Measurements from ENCODE around the gene ELAC2.

DNA sequence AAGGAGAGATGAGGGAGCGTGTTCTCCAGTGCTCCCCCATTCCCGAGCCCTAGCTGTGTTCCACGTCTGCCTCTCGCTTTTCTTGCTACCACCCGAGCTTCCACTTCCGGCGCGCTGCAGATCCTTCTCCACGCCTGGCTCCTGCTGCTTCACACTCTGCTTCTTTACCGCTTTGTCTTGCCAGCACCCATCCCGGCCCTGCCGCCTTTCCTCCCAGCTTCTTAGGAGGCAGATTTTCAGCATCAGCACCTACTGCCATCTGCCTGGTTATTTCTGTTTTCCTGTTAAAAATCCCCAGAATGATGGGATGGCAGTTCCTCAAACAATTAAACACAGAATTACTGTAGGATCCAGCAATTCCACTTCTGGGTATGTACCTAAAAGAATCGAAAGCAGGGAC is 64.7 kb downstream of the ELAC2 start:
- TF ChIP-seq, protein P1, sequence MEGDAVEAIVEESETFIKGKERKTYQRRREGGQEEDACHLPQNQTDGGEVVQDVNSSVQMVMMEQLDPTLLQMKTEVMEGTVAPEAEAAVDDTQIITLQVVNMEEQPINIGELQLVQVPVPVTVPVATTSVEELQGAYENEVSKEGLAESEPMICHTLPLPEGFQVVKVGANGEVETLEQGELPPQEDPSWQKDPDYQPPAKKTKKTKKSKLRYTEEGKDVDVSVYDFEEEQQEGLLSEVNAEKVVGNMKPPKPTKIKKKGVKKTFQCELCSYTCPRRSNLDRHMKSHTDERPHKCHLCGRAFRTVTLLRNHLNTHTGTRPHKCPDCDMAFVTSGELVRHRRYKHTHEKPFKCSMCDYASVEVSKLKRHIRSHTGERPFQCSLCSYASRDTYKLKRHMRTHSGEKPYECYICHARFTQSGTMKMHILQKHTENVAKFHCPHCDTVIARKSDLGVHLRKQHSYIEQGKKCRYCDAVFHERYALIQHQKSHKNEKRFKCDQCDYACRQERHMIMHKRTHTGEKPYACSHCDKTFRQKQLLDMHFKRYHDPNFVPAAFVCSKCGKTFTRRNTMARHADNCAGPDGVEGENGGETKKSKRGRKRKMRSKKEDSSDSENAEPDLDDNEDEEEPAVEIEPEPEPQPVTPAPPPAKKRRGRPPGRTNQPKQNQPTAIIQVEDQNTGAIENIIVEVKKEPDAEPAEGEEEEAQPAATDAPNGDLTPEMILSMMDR (IDR thresholded peaks at IDR 0.05), result no peak
- no peak for TF ChIP-seq POLR2AphosphoS5 (IDR thresholded peaks at IDR 0.05)
- no peak for TF ChIP-seq POLR2A (IDR thresholded peaks at IDR 0.05)
